T-helper 2 cell treated with Interferon-gamma antibody and Interleukin-4, amounts not matched to agents 100 ng/mL and 5 ng/mL, for 36 hours (primary cell): Measurements from ENCODE around the gene CREBBP. TPM values are rescaled to one million over a fixed set of nuclear protein-coding genes. Genes with fewer than 3 reads are reported as not detected.

Source experiments
- intact Hi-C: fragments of 100-400 bp; cut with micrococcal nuclease; formaldehyde crosslinking; loops from one replicate; pipeline ENCODE4 v1.15.1; 2023
- total RNA-seq: library from RNA; stranded (reverse); gene quantifications from 2 replicates; pipeline ENCODE4 v1.2.3, GENCODE V29; 2022

Gene CREBBP
- total RNA-seq, 1 donor from 2014 or later: 70.1 TPM

- intact Hi-C loops: no loop called here
Measured at GRCh38 chr16:3739636-3740035, 140.9 kb downstream of the CREBBP start.

GRCh38 chr16:3738541-3738940 is 142.0 kb downstream of the CREBBP start:
- intact Hi-C loops: no loop called here

DNA sequence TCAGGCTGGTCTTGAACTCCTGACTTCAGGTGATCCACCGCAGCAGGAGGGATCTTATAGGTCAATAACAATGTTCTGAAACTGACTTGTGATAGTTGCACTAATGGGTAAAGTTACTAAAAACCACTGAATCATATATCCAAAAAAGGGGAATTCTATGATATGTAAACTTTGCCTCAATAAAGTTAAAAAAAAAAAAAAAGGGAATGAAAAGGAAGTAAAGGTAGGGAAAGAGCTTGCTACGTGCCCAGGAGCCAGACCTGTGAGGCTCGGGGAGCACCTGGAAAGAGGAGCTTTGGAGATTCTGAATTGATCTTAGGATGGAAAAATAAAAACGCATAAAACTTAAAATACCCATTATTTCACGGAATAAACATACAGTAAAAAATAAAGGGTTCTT is 142.4 kb downstream of the CREBBP start:
- intact Hi-C loops: no loop called here

- intact Hi-C loops: no loop called here
Measured at GRCh38 chr16:3737181-3737580, 143.3 kb downstream of the CREBBP start.

DNA sequence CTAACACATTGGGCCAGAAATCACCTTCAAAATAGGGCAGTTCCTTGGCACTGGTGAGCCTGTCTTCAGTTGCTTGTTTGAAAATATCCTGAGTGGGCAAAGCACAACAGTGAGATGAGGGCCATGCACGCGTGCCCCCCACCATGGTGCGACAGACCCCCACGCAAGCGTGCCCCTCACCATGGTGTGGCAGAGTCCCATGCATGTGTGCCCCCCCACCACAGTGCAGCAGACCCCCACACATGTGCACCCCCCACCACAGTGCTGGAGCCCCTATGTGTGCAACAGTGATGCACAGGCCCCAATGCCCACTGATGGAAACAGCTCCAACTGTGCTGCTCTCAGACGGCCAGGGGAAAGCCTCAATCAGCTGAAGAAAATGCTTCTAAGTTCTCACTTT is 144.4 kb downstream of the CREBBP start:
- intact Hi-C loops: no loop called here

DNA sequence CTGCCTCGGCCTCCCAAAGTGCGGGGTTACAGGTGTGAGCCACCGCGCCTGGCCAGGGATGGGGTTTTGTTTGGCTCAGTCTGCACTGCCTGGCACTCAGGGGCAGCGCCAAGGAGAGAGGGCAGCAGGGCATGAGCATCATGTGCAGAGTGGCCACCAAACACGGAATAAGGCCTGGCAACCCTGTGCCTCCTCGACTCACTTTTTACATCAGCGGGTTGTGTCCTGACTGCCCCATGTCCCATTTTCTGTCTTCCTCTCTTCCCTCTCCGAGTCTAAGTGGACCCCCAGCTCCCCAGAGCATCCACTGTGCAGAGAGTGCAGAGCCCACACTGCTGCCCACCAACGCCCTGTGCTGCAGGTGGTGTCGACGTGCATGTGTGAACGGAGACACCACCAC is 145.0 kb downstream of the CREBBP start:
- intact Hi-C loops: no loop called here

DNA sequence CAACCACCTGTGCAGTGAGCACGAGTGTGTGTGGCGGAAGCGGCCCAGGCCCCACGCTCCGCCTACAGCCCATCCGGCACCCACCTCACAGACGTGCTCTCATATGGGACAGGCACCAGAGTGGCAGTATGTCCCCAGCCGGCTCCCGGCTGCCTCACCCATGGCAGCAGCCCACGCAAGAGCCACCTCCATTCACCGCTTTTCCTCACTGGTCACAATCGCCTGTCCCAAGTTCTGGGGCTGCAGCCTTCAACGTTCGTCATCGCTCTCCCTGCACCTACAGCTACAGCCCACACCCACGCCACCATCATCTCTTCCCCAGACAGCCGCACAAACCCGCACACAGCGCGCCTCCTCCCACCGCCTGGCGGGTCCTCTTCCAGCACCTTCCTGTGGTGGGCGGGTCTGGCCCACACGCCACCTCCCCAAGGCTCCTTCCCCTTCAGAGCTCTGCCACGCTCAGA is 145.7 kb downstream of the CREBBP start:
- intact Hi-C loops: no loop called here

DNA sequence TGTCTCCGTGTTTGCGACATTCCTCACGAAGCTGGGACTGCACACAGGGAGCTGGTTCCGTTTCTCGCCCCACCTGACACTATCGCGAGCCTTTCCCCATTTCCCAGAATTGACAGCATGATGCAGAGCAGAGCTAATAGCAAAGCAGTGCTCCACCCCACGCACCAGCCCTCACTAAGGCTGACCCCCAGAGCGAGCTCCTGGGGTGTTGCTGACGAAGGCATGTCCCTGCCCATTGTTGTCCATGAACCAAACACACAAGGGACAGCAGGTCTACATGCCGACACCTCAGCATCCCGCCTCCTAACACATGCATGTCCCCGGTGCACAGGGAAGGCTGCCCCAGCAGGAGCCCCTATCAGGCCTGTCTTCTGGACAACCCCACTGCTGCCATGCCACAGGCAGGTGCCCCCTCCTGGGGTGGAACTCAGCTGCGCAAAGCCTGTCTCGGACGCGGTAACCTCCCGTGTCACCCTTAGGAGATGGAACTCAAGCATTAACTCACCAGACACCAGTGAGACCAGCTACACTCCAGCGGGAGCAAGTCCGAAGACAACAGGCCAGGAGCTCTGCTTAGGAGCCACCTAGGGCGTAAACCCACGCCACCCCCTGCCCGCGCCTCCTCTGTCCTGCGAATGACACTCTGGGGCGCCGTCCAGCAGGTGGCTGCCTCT is 146.3 kb downstream of the CREBBP start:
- intact Hi-C loops: no loop called here

DNA sequence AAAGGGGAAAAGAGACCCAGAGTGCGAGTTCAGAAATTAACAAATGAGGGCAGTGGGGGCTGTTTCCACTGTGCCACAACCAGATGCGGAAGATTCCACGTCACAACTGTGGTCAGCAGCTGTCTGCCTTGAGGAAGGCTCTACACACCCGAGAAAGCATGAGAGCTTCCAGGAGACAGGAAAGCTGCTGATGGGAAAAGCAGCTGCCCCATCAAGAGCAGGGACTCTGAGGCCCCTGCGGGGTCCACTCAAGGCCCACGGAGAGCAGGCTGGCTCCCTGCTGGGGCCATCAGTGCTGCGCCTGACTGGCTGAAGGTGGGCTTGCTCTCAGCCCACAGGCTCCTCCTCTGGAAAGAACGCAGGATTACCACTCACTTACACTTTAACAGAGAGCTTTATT is 148.3 kb downstream of the CREBBP start:
- intact Hi-C loops: no loop called here

DNA sequence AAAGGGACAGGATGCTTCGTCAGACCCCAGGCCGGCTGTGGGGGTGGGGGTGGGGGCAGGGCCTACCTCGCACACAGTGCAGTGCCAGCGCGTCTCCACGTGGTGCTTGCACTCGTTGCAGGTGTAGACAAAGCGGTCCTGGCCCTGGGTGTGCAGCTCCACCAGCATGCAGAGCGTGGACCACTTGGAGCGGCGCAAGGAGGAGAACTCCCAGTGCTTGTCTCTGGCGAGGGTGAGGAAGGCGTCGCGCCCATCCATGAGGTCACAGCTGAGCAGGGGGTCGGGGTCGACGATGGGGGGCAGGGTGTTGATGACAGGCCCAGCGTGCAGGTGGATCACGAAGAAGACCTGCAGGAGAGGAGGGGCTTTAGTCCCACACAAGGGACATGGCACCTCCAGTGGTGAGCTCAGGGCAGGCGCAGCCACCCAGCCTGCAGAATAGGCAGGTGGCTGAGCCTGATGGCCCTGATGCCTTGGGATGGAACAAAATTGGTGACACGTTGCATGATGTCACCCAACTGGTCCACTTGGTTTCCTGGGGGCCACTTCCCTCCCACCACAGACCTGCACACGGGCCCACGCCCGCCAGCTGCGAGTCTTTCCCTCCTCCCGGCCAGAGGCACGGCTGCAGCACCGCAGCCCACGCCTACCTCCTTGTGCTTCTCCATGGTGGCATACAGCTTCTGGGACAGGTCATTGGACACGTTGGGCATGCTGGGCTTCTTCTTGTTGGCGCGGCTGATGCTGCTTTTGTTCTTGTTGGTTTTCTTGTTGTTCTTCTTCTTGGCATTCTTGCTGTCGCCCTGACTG is 149.2 kb downstream of the CREBBP start:
- intact Hi-C loops: no loop called here

GRCh38 chr16:3730161-3731125 is 150.1 kb downstream of the CREBBP start:
- intact Hi-C loops: no loop called here

GRCh38 chr16:3729161-3730112 is 151.1 kb downstream of the CREBBP start:
- intact Hi-C loops: no loop called here

DNA sequence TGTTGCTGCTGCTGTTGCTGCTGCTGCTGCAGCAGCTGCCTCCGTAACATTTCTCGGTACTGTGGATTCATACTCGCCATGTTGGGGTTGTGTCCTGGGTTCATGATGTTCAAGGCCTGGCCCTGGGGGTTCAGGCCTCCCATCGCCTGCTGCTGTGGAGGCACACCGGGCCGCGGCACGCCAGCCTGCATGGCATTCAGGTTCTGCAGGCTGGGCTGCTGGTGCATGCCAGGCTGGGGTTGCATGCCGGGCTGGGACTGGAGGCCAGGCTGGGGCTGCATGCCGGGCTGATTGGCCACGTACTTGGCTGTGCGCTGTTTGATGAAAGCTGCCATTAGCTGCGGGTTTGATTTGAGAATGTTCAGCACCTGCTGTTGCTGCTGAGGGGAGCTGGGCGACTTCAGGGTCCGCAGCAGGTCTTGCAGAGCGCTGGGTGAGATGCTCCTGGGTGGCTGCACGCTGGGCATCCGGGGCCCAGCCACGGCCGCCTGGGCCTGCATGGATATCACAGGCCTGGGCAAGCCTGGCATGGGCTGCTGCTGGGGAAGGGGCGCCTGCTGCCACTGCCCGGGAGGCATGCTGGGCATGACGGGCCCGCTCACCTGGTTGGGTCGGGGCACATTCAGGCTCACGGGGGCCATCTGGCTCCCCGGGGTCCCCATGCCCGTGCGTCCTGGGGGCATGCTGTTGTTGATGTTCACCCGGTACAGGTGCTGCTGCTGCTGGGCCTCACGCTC is 151.9 kb downstream of the CREBBP start:
- intact Hi-C loops: no loop called here

GRCh38 chr16:3727806-3728381 is 152.6 kb downstream of the CREBBP start:
- intact Hi-C loops: no loop called here

GRCh38 chr16:3726021-3726687 is 154.4 kb downstream of the CREBBP start:
- intact Hi-C loops: no loop called here

- intact Hi-C loops: no loop called here
Measured at GRCh38 chr16:3725276-3725675, 155.2 kb downstream of the CREBBP start.

GRCh38 chr16:3722508-3722907 is 158.0 kb downstream of the CREBBP start:
- intact Hi-C loops: no loop called here

- intact Hi-C loops: no loop called here
Measured at GRCh38 chr16:3720418-3720817, 160.1 kb downstream of the CREBBP start.

DNA sequence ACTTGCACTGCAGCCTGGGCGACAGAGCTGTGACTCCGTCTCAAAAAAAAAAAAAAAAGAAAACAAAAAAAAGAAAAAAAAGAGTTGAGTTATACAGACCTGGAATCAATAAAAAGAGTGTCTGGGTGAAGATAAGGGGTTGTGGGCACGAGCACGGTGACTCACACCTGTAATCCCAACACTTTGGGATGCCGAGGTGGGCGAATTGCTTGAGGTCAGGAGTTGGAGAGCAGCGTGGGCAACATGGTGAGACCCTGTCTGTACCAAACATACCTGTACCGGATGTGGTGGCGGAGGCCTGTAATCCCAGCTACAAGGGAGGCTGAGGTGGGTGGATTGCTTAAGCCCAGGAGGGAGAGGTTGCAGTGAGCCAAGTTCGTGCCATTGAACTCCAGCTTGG is 161.9 kb downstream of the CREBBP start:
- intact Hi-C loops: no loop called here
